NCI-H460 (cell line): ENCODE measurements around the gene RSRC1. TPM values are rescaled to one million over a fixed set of nuclear protein-coding genes. Genes with fewer than 3 reads are reported as not detected.
"Not testable (repeated sequence)": the region's sequence is repeated elsewhere in the genome, so short reads cannot be mapped to it uniquely, and the experiment has no call there.

Experiments used
- DNase-seq: peaks from one replicate; pipeline ENCODE4 v3.0.0-alpha.2; 2016; ENCODE audit warnings: low read depth; ENCODE audit errors: extremely low read depth
- total RNA-seq: library from RNA; depleted of rRNA; stranded (reverse); fragments of >200 nt; shearing (Covaris generic); gene quantifications from 2 replicates; pipeline ENCODE4 v1.2.3, GENCODE V29; 2014

Gene RSRC1
- total RNA-seq, 1 experiment from 2014 or later, result 42.8 TPM

GRCh38 chr3:158505117-158505516 is 395.2 kb downstream of the RSRC1 start:
- no peak for DNase-seq

GRCh38 chr3:158506456-158506855 is 396.6 kb downstream of the RSRC1 start:
- no peak for DNase-seq

- no peak for DNase-seq
Observed at GRCh38 chr3:158508481-158508880, 398.6 kb downstream of the RSRC1 start.

DNA sequence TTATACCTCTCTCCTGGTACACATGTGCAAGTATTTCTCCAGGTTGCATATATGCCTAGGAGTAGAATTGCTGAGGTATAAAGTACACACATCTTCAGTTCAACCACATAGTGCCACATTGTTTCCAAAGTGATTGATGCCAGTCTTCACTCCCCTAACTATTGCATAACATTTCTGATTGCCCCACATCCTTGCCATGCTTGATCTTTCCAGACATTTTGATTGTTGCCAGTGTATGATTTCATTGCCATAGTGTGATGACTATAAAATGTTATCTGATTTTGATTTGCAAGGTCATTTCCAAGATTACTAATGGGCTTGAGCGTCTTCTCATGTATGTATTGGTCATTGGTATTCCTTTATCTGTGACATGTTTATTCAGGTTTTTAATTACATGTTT is 400.0 kb downstream of the RSRC1 start:
- no peak for DNase-seq

DNA sequence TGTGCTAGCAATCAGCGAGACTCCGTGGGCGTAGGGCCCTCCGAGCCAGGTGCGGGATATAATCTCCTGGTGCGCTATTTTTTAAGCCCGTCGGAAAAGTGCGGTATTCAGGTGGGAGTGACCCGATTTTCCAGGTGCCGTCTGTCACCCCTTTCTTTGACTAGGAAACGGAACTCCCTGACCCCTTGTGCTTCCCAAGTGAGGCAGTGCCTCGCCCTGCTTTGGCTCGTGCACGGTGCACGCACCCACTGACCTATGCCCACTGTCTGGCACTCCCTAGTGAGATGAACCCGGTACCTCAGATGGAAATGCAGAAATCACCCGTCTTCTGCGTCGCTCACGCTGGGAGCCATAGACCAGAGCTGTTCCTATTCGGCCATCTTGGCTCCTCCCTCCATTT is 406.8 kb downstream of the RSRC1 start:
- not testable (repeated sequence) for DNase-seq

DNA sequence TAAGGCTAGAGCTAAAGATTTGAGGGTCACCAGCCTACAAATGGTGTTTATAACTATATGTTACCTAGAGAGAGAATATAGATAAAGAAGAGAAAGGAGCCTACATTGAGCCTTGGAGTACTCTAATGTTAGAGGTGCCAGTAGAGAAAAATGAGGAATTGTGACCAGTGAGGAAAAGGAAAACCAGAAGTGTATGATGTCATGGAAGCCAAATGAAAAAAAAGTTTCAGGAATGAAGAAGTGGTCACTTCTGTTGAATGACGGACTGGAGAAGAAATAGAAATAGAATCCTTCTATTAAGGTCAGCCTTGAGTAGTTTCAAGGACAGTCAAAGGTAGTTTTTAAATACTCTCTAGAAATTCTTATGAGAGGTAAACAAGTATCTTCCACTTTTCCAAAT is 409.9 kb downstream of the RSRC1 start:
- DNase-seq, result no peak

DNA sequence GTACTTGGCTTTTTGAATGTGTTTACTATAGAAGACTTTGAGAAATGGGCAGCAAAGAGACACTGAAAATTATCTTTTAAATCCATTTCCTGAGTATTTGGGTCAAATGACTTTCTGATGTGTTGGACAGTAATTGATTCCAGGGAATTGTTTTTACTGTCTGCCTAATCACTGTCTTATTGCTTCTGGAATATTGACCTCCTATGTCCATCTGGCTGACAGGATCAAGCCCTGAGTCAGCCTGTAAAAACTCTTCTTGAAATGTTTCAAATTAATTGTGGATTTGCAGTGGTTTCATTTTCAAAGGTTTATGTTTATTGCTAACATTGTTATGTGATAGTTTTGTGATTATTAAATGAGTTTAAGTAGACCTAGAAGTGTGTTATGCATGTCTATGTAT is 410.5 kb downstream of the RSRC1 start:
- DNase-seq, result no peak

DNA sequence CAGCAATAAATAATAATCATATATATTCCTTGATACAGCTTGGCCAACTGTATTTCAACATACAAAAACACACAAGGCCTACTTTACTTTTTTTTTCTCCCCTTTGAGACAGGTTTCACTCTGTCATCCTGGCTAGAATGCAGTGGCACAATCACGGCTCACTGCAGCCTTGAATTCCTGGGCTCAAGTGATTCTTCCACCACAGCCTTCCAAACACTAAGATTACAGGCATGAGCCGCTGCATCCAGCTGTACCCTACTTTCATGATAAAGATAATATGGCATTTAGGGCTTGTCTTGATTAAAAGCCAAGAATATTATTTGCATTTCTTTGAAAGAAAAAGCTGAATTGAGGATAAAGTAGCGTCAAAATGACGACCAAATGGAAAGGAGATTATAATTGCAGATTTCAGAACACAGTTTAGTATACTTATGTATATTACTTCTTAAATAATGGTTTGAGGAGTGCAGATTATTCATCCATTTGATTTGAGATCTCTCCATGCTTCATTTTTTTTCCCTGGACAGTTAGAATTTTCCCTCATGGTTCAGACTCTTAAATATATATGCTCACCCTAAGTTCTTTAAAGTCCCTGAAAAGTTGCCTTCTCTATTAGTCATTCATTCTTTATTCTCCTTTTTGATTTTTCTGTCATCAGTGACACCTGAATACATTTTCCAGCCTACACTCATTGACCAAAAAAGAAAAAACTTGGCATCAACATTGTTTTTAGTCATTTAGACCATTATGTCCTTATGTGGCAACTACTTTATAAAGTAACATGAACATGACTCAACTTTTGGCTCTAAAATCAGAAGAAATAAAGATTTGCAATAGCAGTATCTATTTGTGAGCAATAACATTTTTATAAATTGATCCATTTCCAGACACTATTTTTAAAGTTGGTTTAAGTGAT is 412.6 kb downstream of the RSRC1 start:
- no peak for DNase-seq

- DNase-seq, result no peak
Observed at GRCh38 chr3:158528076-158528674, 418.3 kb downstream of the RSRC1 start.

DNA sequence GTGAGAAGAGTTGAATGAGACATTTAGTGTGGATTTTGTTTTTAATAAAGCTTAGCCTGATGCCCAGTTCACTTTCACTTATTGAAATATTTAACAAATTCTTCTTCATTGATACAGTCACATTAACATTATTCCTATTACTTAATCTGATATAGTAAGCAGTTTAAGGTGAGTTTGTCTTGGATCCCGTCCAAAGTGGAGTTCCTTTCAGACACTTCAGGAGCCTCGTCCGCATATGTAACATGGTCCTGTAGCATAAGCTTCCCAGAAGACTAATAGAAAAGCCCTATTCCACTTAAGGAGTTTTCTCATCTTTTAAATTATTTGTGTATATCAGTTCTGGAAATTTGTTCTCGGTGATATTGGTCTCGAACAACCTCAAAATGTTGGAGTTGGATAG is 421.4 kb downstream of the RSRC1 start:
- no peak for DNase-seq

- peak; percentile 38 for DNase-seq
Observed at GRCh38 chr3:158532099-158532734, 422.3 kb downstream of the RSRC1 start.

GRCh38 chr3:158535918-158536317 is 426.0 kb downstream of the RSRC1 start:
- no peak for DNase-seq

GRCh38 chr3:158539414-158540014 is 429.6 kb downstream of the RSRC1 start:
- peak; percentile 30 for DNase-seq

GRCh38 chr3:158540066-158540465 is 430.2 kb downstream of the RSRC1 start:
- DNase-seq, result no peak

GRCh38 chr3:158548691-158549090 is 438.8 kb downstream of the RSRC1 start:
- no peak for DNase-seq

DNA sequence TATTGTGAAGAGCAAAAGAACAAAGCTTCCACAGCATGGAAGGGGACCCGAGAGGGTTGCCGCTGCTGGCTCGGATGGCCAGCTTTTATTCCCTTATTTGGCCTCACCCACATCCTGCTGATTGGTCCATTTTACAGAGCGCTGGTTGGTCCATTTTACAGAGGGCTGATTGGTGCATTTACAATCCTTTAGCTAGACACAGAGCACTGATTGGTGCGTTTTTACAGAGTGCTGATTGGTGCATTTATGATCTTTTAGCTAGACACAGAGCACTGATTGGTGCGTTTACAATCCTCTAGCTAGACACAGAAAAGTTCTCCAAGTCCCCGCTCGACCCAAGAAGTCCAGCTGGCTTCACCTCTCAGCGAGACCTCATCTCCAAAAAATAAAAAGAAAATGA is 440.0 kb downstream of the RSRC1 start:
- not testable (repeated sequence) for DNase-seq

GRCh38 chr3:158552124-158552523 is 442.2 kb downstream of the RSRC1 start:
- no peak for DNase-seq

- no peak for DNase-seq
Observed at GRCh38 chr3:158559504-158559903, 449.6 kb downstream of the RSRC1 start.

DNA sequence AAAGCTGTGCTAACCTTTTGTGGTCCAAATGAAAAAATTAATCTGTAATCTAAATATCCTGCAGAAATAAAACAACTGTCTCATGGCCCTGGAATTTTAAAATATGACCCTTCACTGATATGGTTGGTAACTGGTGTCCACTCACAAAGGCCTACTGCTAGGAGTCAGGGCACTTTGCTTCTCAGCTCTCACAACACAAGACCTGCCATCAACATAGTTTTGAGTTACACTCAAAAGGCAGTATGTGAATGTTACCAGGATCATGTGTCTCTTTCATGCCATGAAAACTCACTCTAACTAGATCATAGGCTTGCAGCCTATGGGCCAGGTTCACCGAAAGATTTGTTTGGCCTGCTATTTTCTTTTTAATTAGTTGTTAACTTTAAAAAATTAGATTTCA is 451.1 kb downstream of the RSRC1 start:
- no peak for DNase-seq

GRCh38 chr3:158562674-158563073 is 452.8 kb downstream of the RSRC1 start:
- DNase-seq, result no peak

DNA sequence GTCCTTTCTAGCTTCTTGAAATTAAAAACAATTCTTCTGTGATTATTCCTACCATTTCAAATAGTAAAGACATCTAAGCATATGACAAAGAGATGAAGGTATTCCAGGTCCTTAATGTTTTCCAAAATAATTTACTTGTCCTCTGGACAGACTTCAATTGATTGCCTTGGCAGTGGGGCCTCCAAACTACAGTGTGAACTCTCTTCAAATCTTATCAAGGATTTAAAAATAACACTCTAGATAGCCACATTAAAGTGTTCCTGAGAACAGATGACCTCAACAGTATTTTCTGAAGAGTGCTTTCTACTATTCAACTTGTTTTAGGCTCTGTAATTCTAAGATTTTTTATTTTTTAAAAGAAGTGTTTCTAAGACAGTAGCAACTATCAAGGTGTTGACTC is 453.2 kb downstream of the RSRC1 start:
- no peak for DNase-seq
